Right lobe of liver (tissue), 4 donors: ENCODE measurements around the gene CCSER1.

ENCODE experiments used
- CTCF ChIP-seq, 4 donors: fragments of 200-600 bp in 3 of 4; fragments of 450-650 bp in 1 of 4; IDR thresholded peaks; one replicate each; pipeline versions ENCODE4 v1.5.1 to v1.8.0; 2016 to 2022; ENCODE audit warnings: antibody characterized with exemption in 4 of 4, mild to moderate bottlenecking in 2 of 4
- POLR2A ChIP-seq: fragments of 450-650 bp; IDR thresholded peaks from one replicate; pipeline ENCODE4 v1.6.1; 2017; ENCODE audit warnings: antibody characterized with exemption, mild to moderate bottlenecking
- donor health status: DM: no; HTN: no; CAD: no.
- donor health status: DM: no; HTN: no; CAD: no.
- donor health status: DM: no; HTN: yes; CAD: no.

GRCh38 chr4:90515191-90515590 is 388.0 kb downstream of the CCSER1 start:
- no peak for TF ChIP-seq CTCF (IDR thresholded peaks at IDR 0.05)
- TF ChIP-seq POLR2A, result no peak
